GM12878 (cell line): ENCODE results near the gene LMAN1L. TPM values are rescaled to one million over a fixed set of nuclear protein-coding genes. Genes with fewer than 3 reads are reported as not detected.

ENCODE experiments used
- ATAC-seq: fragments of 200-7000 bp; cut with Tn5 transposase; 3 replicates; pipeline ENCODE4 v1.9.1; 2020; ENCODE audit warnings: mild to moderate bottlenecking, moderate library complexity
- BruUV-seq: library from RNA; stranded (reverse); fragments of 400-500 nt; replicated peaks from 2 replicates; lab custom pipeline; 2021; lab: Mats Ljungman, UMichigan
- CTCF ChIA-PET: fragments of 300-600 bp; sonication (Branson Sonifier 250); formaldehyde crosslinking; extraction: SDS; loops from one replicate; lab custom pipeline; 2021; ENCODE audit warnings: inconsistent platforms; lab: Yijun Ruan, JAX
- POLR2A ChIA-PET: fragments of 350-600 bp; formaldehyde crosslinking; extraction: SDS; loops from one replicate; lab custom pipeline; 2021; ENCODE audit warnings: inconsistent platforms; lab: Charles Lee
- RAD21 ChIA-PET: fragments of 300-600 bp; sonication (Branson Sonifier 250); formaldehyde crosslinking; loops from one replicate; lab custom pipeline; 2023; ENCODE audit warnings: antibody characterized with exemption; ENCODE audit not compliant: unreplicated experiment; lab: Charles Lee
- SMC1A ChIA-PET: fragments of 300-600 bp; sonication (Branson Sonifier 250); formaldehyde crosslinking; loops from one replicate; lab custom pipeline; 2023; ENCODE audit not compliant: unreplicated experiment, uncharacterized antibody; lab: Charles Lee
- DNase-seq: peaks from one replicate; pipeline ENCODE4 v3.0.0-alpha.2; 2011; ENCODE audit warnings: low read depth, low spot score
- FAIRE-seq: peaks from 3 replicates; lab custom pipeline; 2011; peaks lifted over from hg19 to GRCh38; lab: Jason Lieb, UNC
- H2AFZ ChIP-seq: 2 replicates; pipeline ENCODE4 v1.6.0; 2011; ENCODE audit warnings: low read depth, low read length, control low read depth; ENCODE audit not compliant: control insufficient read depth
- H3K27ac ChIP-seq: 2 replicates; pipeline ENCODE4 v1.5.1; 2011; ENCODE audit warnings: control low read depth; ENCODE audit not compliant: control insufficient read depth, insufficient read depth
- H3K27me3 ChIP-seq, 2 experiments: replicated peaks in 1 of 2; 2 replicates each; pipeline versions ENCODE4 v1.6.0 to v1.6.1; 2011; ENCODE audit warnings: low read length in 1 of 2; ENCODE audit not compliant: control insufficient read depth in 2 of 2, insufficient read depth in 2 of 2
- H3K36me3 ChIP-seq, 2 experiments: 2 replicates each; pipeline ENCODE4 v1.5.1; 2011; ENCODE audit warnings: low read length in 1 of 2; ENCODE audit not compliant: control insufficient read depth in 2 of 2, insufficient read depth in 2 of 2
- H3K4me1 ChIP-seq: 2 replicates; pipeline ENCODE4 v1.6.1; 2011; ENCODE audit warnings: mild to moderate bottlenecking, low read length, moderate library complexity, mixed read lengths; ENCODE audit not compliant: control insufficient read depth, insufficient read depth
- H3K4me2 ChIP-seq: 2 replicates; pipeline ENCODE4 v1.6.0; 2011; ENCODE audit warnings: control low read depth; ENCODE audit not compliant: control insufficient read depth, insufficient read depth
- H3K4me3 ChIP-seq: fragments of 200-600 bp; sonication (generic); 2 replicates; pipeline ENCODE4 v1.5.1; 2016
- H3K79me2 ChIP-seq: 2 replicates; pipeline ENCODE4 v1.6.0; 2011; ENCODE audit warnings: low read length; ENCODE audit not compliant: control insufficient read depth, insufficient read depth
- H3K9ac ChIP-seq: 2 replicates; pipeline ENCODE4 v1.8.0; 2011; ENCODE audit warnings: low read length, control low read depth, mixed read lengths; ENCODE audit not compliant: control insufficient read depth, insufficient read depth
- H3K9me3 ChIP-seq: replicated peaks from 3 replicates; pipeline ENCODE4 v1.5.1; 2011; ENCODE audit warnings: mild to moderate bottlenecking, low read length; ENCODE audit not compliant: control insufficient read depth, insufficient read depth
- H4K20me1 ChIP-seq: 2 replicates; pipeline ENCODE4 v1.6.0; 2011; ENCODE audit not compliant: control insufficient read depth, insufficient read depth
- TCF3 ChIP-seq: IDR thresholded peaks from 2 replicates; pipeline ENCODE4 v1.6.1; 2012; ENCODE audit warnings: low read depth, mild to moderate bottlenecking, low read length, borderline replicate concordance; ENCODE audit not compliant: insufficient read depth
- YBX1 ChIP-seq: fragments of 450-650 bp; IDR thresholded peaks from 2 replicates; pipeline ENCODE4 v1.6.1; 2016; ENCODE audit warnings: antibody characterized with exemption
- ZBTB4 ChIP-seq: fragments of 450-650 bp; formaldehyde crosslinking; IDR thresholded peaks from 2 replicates; pipeline ENCODE4 v1.4.0; 2022; ENCODE audit warnings: mild to moderate bottlenecking, moderate library complexity
- WGBS: methylation state at CpG from one replicate; pipeline ENCODE4 v1.1.6; 2016; ENCODE audit warnings: low lambda C conversion rate; ENCODE audit not compliant: insufficient replicate concordance, insufficient coverage; ENCODE audit errors: missing lambda C conversion rate; 5-methylcytosine and 5-hydroxymethylcytosine counted together
- in situ Hi-C: fragments of 300-500 bp; cut with MboI; formaldehyde crosslinking; loops from 9 replicates; pipeline ENCODE4 v1.14.3; 2018; ENCODE audit warnings: mixed read lengths
- intact Hi-C: fragments of 100-400 bp; cut with micrococcal nuclease; formaldehyde crosslinking; loops from one replicate; pipeline ENCODE4 v1.14.2; 2022; ENCODE audit not compliant: unreplicated experiment
- polyA plus RNA-seq, 11 experiments: library from polyadenylated mRNA; depleted of rRNA in 4 of 11; unstranded in 6 of 11; stranded (reverse) in 5 of 11; fragments of >200 nt; fragmentation: Nextera tagmentation in 4 of 11; fragmentation: Illumina TruSeq in 1 of 11; extraction: Ambion mirVana in 4 of 11; extraction: Trizol in 1 of 11; gene quantifications; 1 replicate in 1 of 11; 2 replicates in 10 of 11; pipeline versions ENCODE4 v1.2.1 to v1.2.3, GENCODE V29; 2011 to 2016; ENCODE audit warnings: inconsistent platforms in 2 of 11, missing spikeins in 2 of 11, low read depth in 1 of 11
- total RNA-seq, 4 experiments: library from RNA; depleted of rRNA in 3 of 4; stranded (reverse); fragments of >200 nt in 3 of 4; fragmentation: Illumina TruSeq in 1 of 4; extraction: Trizol in 1 of 4; gene quantifications; 2 replicates each; pipeline versions ENCODE4 v1.2.1 to v1.2.3, GENCODE V29; 2013 to 2021

LMAN1L gene
- total and polyA plus RNA-seq, 10 of the 15 experiments (the other 5 are each of a cell fraction or from before 2014, with no cell fraction given): not detected

- H3K4me2 ChIP-seq: no peak overlapping the region
- POLR2A ChIA-PET: interaction anchor here (1.5 kb wide), 1 partner anchor 60 kb away, joined by 6 read pairs; no protein-coding TSS in a partner anchor
- H3K4me3 ChIP-seq: no peak overlapping the region
- no peak overlapping the region for H2AFZ ChIP-seq
- RAD21 ChIA-PET: interaction anchor here (0.6 to 2.5 kb wide), 3 partner anchors 11 to 205 kb away, joined by 3 to 17 read pairs (median 4); partner anchors contain the start of gene CPLX3
- FAIRE-seq (no peak), ATAC-seq (no peak)
- no peaks in the 10 kb centered on the region for H3K27me3 ChIP-seq
- no TSS peak for BruUV-seq
- no peaks in the 10 kb centered on the region for H3K36me3 ChIP-seq
- no peak for TF ChIP-seq ZBTB4 (CRISPR knock-in tag)
- TF ChIP-seq YBX1: no peak
- no peak for TF ChIP-seq TCF3
- TF ChIP-seq, all 136 proteins: peak for 0
- Histone ChIP-seq H3K9ac (no peak overlapping the region), H3K9me3 (no peaks in the 10 kb centered on the region), H3K27ac (no peak overlapping the region), H4K20me1 (no peaks in the 10 kb centered on the region), H3K4me1 (no peaks in the 10 kb centered on the region; the same call in 1 of the 2 replicates), H3K79me2 (no peaks in the 10 kb centered on the region)
- in situ Hi-C loops: no loop called here
- no peak for DNase-seq
- CTCF ChIA-PET: interaction anchor here (0.6 to 4.5 kb wide), 11 partner anchors 8 to 118 kb away, joined by 3 to 30 read pairs (median 3); no protein-coding TSS in a partner anchor
- WGBS: 75% methylated on average over 7 of the region's 7 CpGs
- intact Hi-C loops: loop anchor here (5.0 kb wide), 1 partner anchor 200 kb away; no protein-coding TSS in a partner anchor
- SMC1A ChIA-PET: interaction anchor here (1.0 to 3.0 kb wide), 3 partner anchors 65 to 114 kb away, joined by 3 to 16 read pairs (median 7); no protein-coding TSS in a partner anchor
Measured at GRCh38 chr15:74836846-74837245, 24.2 kb downstream of the LMAN1L start.
